Uterus (tissue), 4 donors: Measurements from ENCODE around the gene ZNF831. TPM values are rescaled to one million over a fixed set of nuclear protein-coding genes. Genes with fewer than 3 reads are reported as not detected.

Experiments
- DNase-seq, 2 donors: peaks; one replicate each; pipeline ENCODE4 v3.0.0-alpha.2; 2019 to 2020
- H3K27ac ChIP-seq, 2 donors: fragments of 200-600 bp; sonication (generic); 1 replicate in 1 of 2; 2 replicates in 1 of 2; pipeline ENCODE4 v1.5.1; 2016 to 2018
- H3K27me3 ChIP-seq, 2 donors: fragments of 200-600 bp; sonication (generic); one replicate each; pipeline ENCODE4 v1.5.1; 2018 to 2019; ENCODE audit warnings: control low read depth in 1 of 2
- H3K36me3 ChIP-seq, 2 donors: fragments of 200-600 bp; sonication (generic); one replicate each; pipeline ENCODE4 v1.5.1; 2019; ENCODE audit warnings: control low read depth in 1 of 2
- H3K4me1 ChIP-seq, 2 donors: fragments of 200-600 bp; sonication (generic); one replicate each; pipeline ENCODE4 v1.5.1; 2018 to 2019; ENCODE audit warnings: control low read depth in 1 of 2
- H3K4me3 ChIP-seq, 2 donors: fragments of 200-600 bp; sonication (generic); 1 replicate in 1 of 2; 2 replicates in 1 of 2; pipeline ENCODE4 v1.5.1; 2018 to 2019; ENCODE audit warnings: mild to moderate bottlenecking in 1 of 2
- H3K9me3 ChIP-seq, 2 donors: fragments of 200-600 bp; sonication (generic); one replicate each; pipeline ENCODE4 v1.5.1; 2019; ENCODE audit warnings: control low read depth in 1 of 2
- CTCF ChIP-seq, 4 experiments: fragments of 200-600 bp in 2 of 4; fragments of 450-650 bp in 2 of 4; sonication (generic) in 2 of 4; IDR thresholded peaks; one replicate each; pipeline ENCODE4 v1.5.1; 2016 to 2019; ENCODE audit warnings: antibody characterized with exemption in 4 of 4, mild to moderate bottlenecking in 2 of 4, moderate library complexity in 1 of 4
- POLR2A ChIP-seq, 2 donors: fragments of 450-650 bp; IDR thresholded peaks; one replicate each; pipeline ENCODE4 v1.6.1; 2016; ENCODE audit warnings: antibody characterized with exemption in 2 of 2, mild to moderate bottlenecking in 1 of 2, moderate library complexity in 1 of 2
- intact Hi-C: fragments of 100-400 bp; cut with DNase I; formaldehyde crosslinking; loops from one replicate; pipeline ENCODE4 v1.15.1; 2023; ENCODE audit warnings: low total_unique reads
- total RNA-seq, 4 donors: library from RNA; depleted of rRNA in 3 of 4; stranded (reverse); fragments of >200 nt in 3 of 4; gene quantifications; one replicate each; pipeline versions ENCODE4 v1.1.0 to v1.2.4, GENCODE V29; 2014 to 2023
- donor health status: DM: yes; HTN: yes; CAD: no.

ZNF831 gene
- total RNA-seq, 4 donors from 2014 or later, result 0.21 to 3.1 (median 0.43) TPM

- Histone ChIP-seq H3K4me1 (no peaks in the 10 kb centered on the region), H3K27me3 (no peaks in the 10 kb centered on the region), H3K27ac (peak overlapping the region in 1 of 2 donors; percentile 65), H3K4me3 (no peak overlapping the region), H3K36me3 (no peaks in the 10 kb centered on the region), H3K9me3 (no peaks in the 10 kb centered on the region)
- TF ChIP-seq CTCF (IDR thresholded peaks at IDR 0.05) (no peak), POLR2A (IDR thresholded peaks at IDR 0.05) (no peak)
- intact Hi-C loops, result loop anchor here (10.0 kb wide), 1 partner anchor 356 kb away; no protein-coding TSS in a partner anchor
- DNase-seq, result no peak
Measured at GRCh38 chr20:59221049-59221706, 57.6 kb downstream of the ZNF831 start.

- no peaks in the 10 kb centered on the region for H3K9me3 ChIP-seq
- intact Hi-C loops, result loop anchor here (10.0 kb wide), 1 partner anchor 357 kb away; no protein-coding TSS in a partner anchor
- peak overlapping the region; percentile 43 to 52 for H3K4me3 ChIP-seq
- H3K27ac ChIP-seq, result peak overlapping the region; percentile 18 to 65
- no peak for DNase-seq
- H3K4me1 ChIP-seq, result no peaks in the 10 kb centered on the region
- no peak for TF ChIP-seq CTCF (IDR thresholded peaks at IDR 0.05)
- no peak for TF ChIP-seq POLR2A (IDR thresholded peaks at IDR 0.05)
- H3K27me3 ChIP-seq, result no peaks in the 10 kb centered on the region
- no peaks in the 10 kb centered on the region for H3K36me3 ChIP-seq
Measured at GRCh38 chr20:59221707-59222252, 58.2 kb downstream of the ZNF831 start.

- peak; percentile 61 to 74 for DNase-seq
- Histone ChIP-seq H3K4me3 (peak overlapping the region; percentile 43 to 52), H3K27me3 (no peaks in the 10 kb centered on the region), H3K27ac (peak overlapping the region; percentile 18 to 65), H3K4me1 (no peaks in the 10 kb centered on the region), H3K36me3 (no peaks in the 10 kb centered on the region), H3K9me3 (no peaks in the 10 kb centered on the region)
- intact Hi-C loops, result loop anchor here (10.0 kb wide), 1 partner anchor 358 kb away; no protein-coding TSS in a partner anchor
- TF ChIP-seq CTCF (IDR thresholded peaks at IDR 0.05) (peak; percentile 88 to 95 (median 91)), POLR2A (IDR thresholded peaks at IDR 0.05) (no peak)
Measured at GRCh38 chr20:59222253-59223181, 58.9 kb downstream of the ZNF831 start.

DNA sequence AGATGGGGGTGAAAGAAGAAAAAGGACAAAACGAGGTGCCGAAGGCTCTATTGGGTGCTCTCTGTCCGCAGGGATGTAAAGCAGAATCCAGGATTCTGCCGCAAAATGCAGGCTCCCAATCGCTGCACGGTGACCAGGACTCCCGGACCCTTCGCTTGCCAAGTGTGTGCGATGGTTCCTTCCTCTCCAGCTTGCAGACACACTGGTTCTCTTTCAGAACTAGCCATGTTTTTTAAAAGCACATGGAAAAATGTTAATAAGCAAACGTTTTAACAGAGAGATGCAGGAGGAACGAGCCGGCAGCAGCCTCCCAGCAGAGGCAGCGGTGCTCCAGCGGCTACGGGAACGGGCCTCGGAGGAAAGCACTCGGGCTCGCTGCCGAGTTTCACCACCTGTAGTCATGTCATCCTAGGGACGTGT is 59.6 kb downstream of the ZNF831 start:
- no peaks in the 10 kb centered on the region for H3K27me3 ChIP-seq
- H3K4me1 ChIP-seq, result no peaks in the 10 kb centered on the region
- intact Hi-C loops, result loop anchor here (10.0 kb wide), 1 partner anchor 358 kb away; no protein-coding TSS in a partner anchor
- no peak for TF ChIP-seq POLR2A (IDR thresholded peaks at IDR 0.05)
- TF ChIP-seq CTCF (IDR thresholded peaks at IDR 0.05), result no peak
- peak overlapping the region; percentile 43 to 52 for H3K4me3 ChIP-seq
- H3K27ac ChIP-seq, result no peak overlapping the region
- no peaks in the 10 kb centered on the region for H3K36me3 ChIP-seq
- no peaks in the 10 kb centered on the region for H3K9me3 ChIP-seq
- no peak for DNase-seq
